GM12878 (cell line): Measurements from ENCODE around the gene PDE11A.

Experiments
- FOS ChIP-seq: IDR thresholded peaks from 3 replicates; pipeline ENCODE4 v1.6.1; 2011; ENCODE audit warnings: borderline replicate concordance; ENCODE audit not compliant: insufficient read length; ENCODE audit errors: extremely low read depth
- HCFC1 ChIP-seq: fragments of 150-350 bp; IDR thresholded peaks from 2 replicates; pipeline ENCODE4 v1.6.1; 2014; ENCODE audit warnings: low read length
- RELA ChIP-seq: fragments of 450-650 bp; IDR thresholded peaks from 2 replicates; pipeline ENCODE4 v1.8.0; 2014; ENCODE audit warnings: borderline replicate concordance; ENCODE audit not compliant: partially characterized antibody
- TF ChIP-seq, protein P1 (sequence below): IDR thresholded peaks from 2 replicates; pipeline ENCODE4 v1.6.1; 2011; ENCODE audit warnings: low read depth, mild to moderate bottlenecking, low read length, moderate library complexity, borderline replicate concordance; ENCODE audit errors: extremely low read depth

GRCh38 chr2:177797808-177798207 lies 274.8 kb downstream of the PDE11A start:
- TF ChIP-seq HCFC1 (no peak), FOS (no peak), RELA (no peak)
- TF ChIP-seq, protein P1, sequence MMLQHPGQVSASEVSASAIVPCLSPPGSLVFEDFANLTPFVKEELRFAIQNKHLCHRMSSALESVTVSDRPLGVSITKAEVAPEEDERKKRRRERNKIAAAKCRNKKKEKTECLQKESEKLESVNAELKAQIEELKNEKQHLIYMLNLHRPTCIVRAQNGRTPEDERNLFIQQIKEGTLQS, result no peak
